Stimulated activated CD4-positive, alpha-beta T cell treated with anti-CD3 and anti-CD28 coated beads, TNF-alpha, amount 100 ng/mL, for 24 hours (primary cell): Measurements from ENCODE around the gene CFL2.
"Not testable (repeated sequence)": the region's sequence is repeated elsewhere in the genome, so short reads cannot be mapped to it uniquely, and the experiment has no call there.

Experiments
- DNase-seq, 3 experiments: peaks; one replicate each; pipeline ENCODE4 v3.0.0-alpha.2; 2020; ENCODE audit warnings: low read depth in 3 of 3

Gene CFL2

GRCh38 chr14:34714320-34715126 lies at the start of gene CFL2:
Gene CFL2, minus strand, starts transcription at chr14:34714593. Its CDS starts 53 bp downstream, at chr14:34714540.
- DNase-seq = peak; percentile 29 to 70 (median 46)

- DNase-seq = no peak
Observed at GRCh38 chr14:34755215-34755614, 40.8 kb upstream of the CFL2 start.

- DNase-seq = no peak
Observed at GRCh38 chr14:34754687-34755086, 40.3 kb upstream of the CFL2 start.

- DNase-seq = no peak
Observed at GRCh38 chr14:34750670-34751069, 36.3 kb upstream of the CFL2 start.

- DNase-seq = no peak
Observed at GRCh38 chr14:34750233-34750632, 35.8 kb upstream of the CFL2 start.

- no peak for DNase-seq
Observed at GRCh38 chr14:34749408-34749807, 35.0 kb upstream of the CFL2 start.

- DNase-seq = no peak
Observed at GRCh38 chr14:34742270-34743115, 28.1 kb upstream of the CFL2 start.

GRCh38 chr14:34741840-34742239 lies 27.4 kb upstream of the CFL2 start:
- DNase-seq = no peak

- not testable (repeated sequence) for DNase-seq
Observed at GRCh38 chr14:34740139-34740538, 25.7 kb upstream of the CFL2 start.

GRCh38 chr14:34737079-34737478 lies 22.7 kb upstream of the CFL2 start:
- not testable (repeated sequence) for DNase-seq

GRCh38 chr14:34733245-34733644 lies 18.9 kb upstream of the CFL2 start:
- no peak for DNase-seq

GRCh38 chr14:34732802-34733201 lies 18.4 kb upstream of the CFL2 start:
- DNase-seq = no peak

- no peak for DNase-seq
Observed at GRCh38 chr14:34723867-34724266, 9.5 kb upstream of the CFL2 start.

- DNase-seq = peak in 1 of 3 experiments; percentile 4
Observed at GRCh38 chr14:34722723-34723545, 8.5 kb upstream of the CFL2 start.

- no peak for DNase-seq
Observed at GRCh38 chr14:34721129-34721528, 6.7 kb upstream of the CFL2 start.

GRCh38 chr14:34718750-34719304 lies 4.4 kb upstream of the CFL2 start:
- no peak for DNase-seq

GRCh38 chr14:34715127-34715863 lies 902 bp upstream of the CFL2 start:
- DNase-seq = no peak

- DNase-seq = peak in 2 of 3 experiments; percentile 20 to 38
Observed at GRCh38 chr14:34713681-34714319, 593 bp downstream of the CFL2 start.

- no peak for DNase-seq
Observed at GRCh38 chr14:34713122-34713680, 1.2 kb downstream of the CFL2 start.
